Upper lobe of left lung (tissue), 6 donors: ENCODE measurements around the gene TRAF2. TPM values are rescaled to one million over a fixed set of nuclear protein-coding genes. Genes with fewer than 3 reads are reported as not detected.

Experiments used
- ATAC-seq, 2 donors: fragments of 200-7000 bp; cut with Tn5 transposase; one replicate each; pipeline ENCODE4 v1.9.1; 2022; ENCODE audit warnings: mild to moderate bottlenecking in 2 of 2, moderate library complexity in 2 of 2; ENCODE audit not compliant: low FRiP score in 2 of 2
- DNase-seq, 2 donors: peaks; one replicate each; pipeline ENCODE4 v3.0.0-alpha.2; 2019 to 2020
- H3K27ac ChIP-seq, 4 donors: fragments of 200-600 bp; sonication (generic); one replicate each; pipeline ENCODE4 v1.5.1; 2016 to 2019
- H3K27me3 ChIP-seq, 4 donors: fragments of 200-600 bp; sonication (generic); one replicate each; pipeline ENCODE4 v1.5.1; 2017 to 2019
- H3K36me3 ChIP-seq, 4 donors: fragments of 200-600 bp; sonication (generic); one replicate each; pipeline ENCODE4 v1.5.1; 2016 to 2019
- H3K4me1 ChIP-seq, 4 donors: fragments of 200-600 bp; sonication (generic); one replicate each; pipeline ENCODE4 v1.5.1; 2018 to 2019
- H3K4me3 ChIP-seq, 4 donors: fragments of 200-600 bp; sonication (generic); one replicate each; pipeline ENCODE4 v1.5.1; 2017 to 2019; ENCODE audit warnings: mild to moderate bottlenecking in 2 of 4, moderate library complexity in 1 of 4
- H3K9me3 ChIP-seq, 4 donors: fragments of 200-600 bp; sonication (generic); one replicate each; pipeline ENCODE4 v1.5.1; 2018 to 2019
- CTCF ChIP-seq, 6 experiments: fragments of 450-650 bp in 4 of 6; fragments of 200-600 bp in 2 of 6; sonication (generic) in 2 of 6; IDR thresholded peaks; one replicate each; pipeline ENCODE4 v1.5.1; 2016 to 2019; ENCODE audit warnings: antibody characterized with exemption in 6 of 6
- EP300 ChIP-seq, 4 donors: sonication (generic); formaldehyde crosslinking; IDR thresholded peaks; one replicate each; pipeline ENCODE4 v1.5.1; 2017; ENCODE audit warnings: antibody characterized with exemption in 4 of 4, control low read depth in 2 of 4
- POLR2A ChIP-seq, 4 donors: fragments of 450-650 bp; IDR thresholded peaks; one replicate each; pipeline ENCODE4 v1.5.1; 2016 to 2017; ENCODE audit warnings: antibody characterized with exemption in 4 of 4, mild to moderate bottlenecking in 2 of 4
- POLR2AphosphoS5 ChIP-seq, 2 donors: sonication (generic); formaldehyde crosslinking; IDR thresholded peaks; one replicate each; pipeline ENCODE4 v1.5.1; 2017; ENCODE audit warnings: antibody characterized with exemption in 2 of 2
- WGBS, 2 donors: methylation state at CpG; one replicate each; pipeline ENCODE4 v1.1.5; 2017 to 2018; 5-methylcytosine and 5-hydroxymethylcytosine counted together
- total RNA-seq, 6 donors: library from RNA; depleted of rRNA in 4 of 6; stranded (reverse); fragments of >200 nt in 4 of 6; gene quantifications; one replicate each; pipeline versions ENCODE4 v1.1.0 to v1.2.1, GENCODE V29; 2016 to 2021
- donor health status: DM: no; HTN: no; CAD: no; lungs with moderate emphysema.
- donor health status: DM: no; HTN: yes; CAD: no; lungs with severe emphysema.

The TRAF2 gene
- total RNA-seq, 6 donors from 2014 or later: 10.6 to 20.8 (median 13.4) TPM

GRCh38 chr9:136886610-136887597, 588 bp downstream of the TRAF2 start:
- peak in 1 of 2 donors; percentile 42 for DNase-seq
- peaks cover 0 to 13% (median 4%) of the 10 kb centered on the region in 4 donors for H3K36me3 ChIP-seq
- H3K4me1 ChIP-seq: peaks cover 25 to 41% (median 29%) of the 10 kb centered on the region in 4 donors
- TF ChIP-seq POLR2AphosphoS5 (IDR thresholded peaks at IDR 0.05): no peak
- no peak for TF ChIP-seq CTCF (IDR thresholded peaks at IDR 0.05)
- TF ChIP-seq EP300 (IDR thresholded peaks at IDR 0.05): no peak
- no peak for TF ChIP-seq POLR2A (IDR thresholded peaks at IDR 0.05)
- no peaks in the 10 kb centered on the region for H3K27me3 ChIP-seq
- WGBS, 2 donors: 1 to 2% methylated on average over 34 to 63 of the region's 76 CpGs
- peak overlapping the region; percentile 78 to 100 (median 93) for H3K4me3 ChIP-seq
- ATAC-seq: peak; percentile 12 to 61
- H3K9me3 ChIP-seq: no peaks in the 10 kb centered on the region
- peak overlapping the region; percentile 84 to 98 (median 89) for H3K27ac ChIP-seq

- peaks cover 14 to 29% (median 17%) of the 10 kb centered on the region in 4 donors for H3K4me1 ChIP-seq
- DNase-seq (no peak), ATAC-seq (no peak)
- no peaks in the 10 kb centered on the region for H3K27me3 ChIP-seq
- no peak overlapping the region for H3K27ac ChIP-seq
- TF ChIP-seq POLR2AphosphoS5 (IDR thresholded peaks at IDR 0.05): no peak
- no peak for TF ChIP-seq EP300 (IDR thresholded peaks at IDR 0.05)
- TF ChIP-seq POLR2A (IDR thresholded peaks at IDR 0.05): no peak
- TF ChIP-seq CTCF (IDR thresholded peaks at IDR 0.05): no peak
- peaks cover 0 to 13% (median 8%) of the 10 kb centered on the region in 4 donors for H3K36me3 ChIP-seq
- no peaks in the 10 kb centered on the region for H3K9me3 ChIP-seq
- 85 to 92% methylated on average over 8 of the region's 8 CpGs for WGBS, 2 donors
- no peak overlapping the region for H3K4me3 ChIP-seq
Measured at GRCh38 chr9:136888454-136888853, 2.1 kb downstream of the TRAF2 start.

GRCh38 chr9:136889858-136890257, 3.5 kb downstream of the TRAF2 start:
- ATAC-seq (no peak), DNase-seq (no peak)
- Histone ChIP-seq H3K36me3 (peaks cover 0 to 13% (median 9%) of the 10 kb centered on the region in 4 donors), H3K27ac (no peak overlapping the region), H3K4me1 (peaks cover 14 to 29% (median 17%) of the 10 kb centered on the region in 4 donors), H3K9me3 (no peaks in the 10 kb centered on the region), H3K27me3 (no peaks in the 10 kb centered on the region), H3K4me3 (no peak overlapping the region)
- WGBS, 2 donors: 95 to 96% methylated on average over 40 to 42 of the region's 42 CpGs
- TF ChIP-seq EP300 (IDR thresholded peaks at IDR 0.05) (no peak), POLR2AphosphoS5 (IDR thresholded peaks at IDR 0.05) (no peak), POLR2A (IDR thresholded peaks at IDR 0.05) (no peak), CTCF (IDR thresholded peaks at IDR 0.05) (no peak)

- no peaks in the 10 kb centered on the region for H3K9me3 ChIP-seq
- H3K4me1 ChIP-seq: peaks cover 11 to 23% (median 13%) of the 10 kb centered on the region in 4 donors
- peaks cover 0 to 13% (median 9%) of the 10 kb centered on the region in 4 donors for H3K36me3 ChIP-seq
- no peak for TF ChIP-seq EP300 (IDR thresholded peaks at IDR 0.05)
- TF ChIP-seq POLR2A (IDR thresholded peaks at IDR 0.05): no peak
- no peak for TF ChIP-seq CTCF (IDR thresholded peaks at IDR 0.05)
- no peak for TF ChIP-seq POLR2AphosphoS5 (IDR thresholded peaks at IDR 0.05)
- ATAC-seq (no peak), DNase-seq (no peak)
- no peak overlapping the region for H3K4me3 ChIP-seq
- 87 to 88% methylated on average over 13 of the region's 13 CpGs for WGBS, 2 donors
- H3K27me3 ChIP-seq: no peaks in the 10 kb centered on the region
- H3K27ac ChIP-seq: no peak overlapping the region
Measured at GRCh38 chr9:136890661-136891060, 4.3 kb downstream of the TRAF2 start.
